Activated CD4-positive, alpha-beta T cell treated with anti-CD3 and anti-CD28 coated beads, Interleukin-2, amount 50 U/mL, for 16 hours (primary cell): ENCODE data around the gene CYP4F12.
"Not testable (repeated sequence)": the region's sequence is repeated elsewhere in the genome, so short reads cannot be mapped to it uniquely, and the experiment has no call there.

Source experiments
- DNase-seq: peaks from one replicate; pipeline ENCODE4 v3.0.0-alpha.2; 2020

Gene CYP4F12

GRCh38 chr19:15651791-15652190 is 21.1 kb upstream of the CYP4F12 start:
- DNase-seq, result no peak

GRCh38 chr19:15652559-15653278 is 20.2 kb upstream of the CYP4F12 start:
- no peak for DNase-seq

- DNase-seq, result no peak
Observed at GRCh38 chr19:15656467-15656866, 16.4 kb upstream of the CYP4F12 start.

GRCh38 chr19:15663247-15663646 is 9.6 kb upstream of the CYP4F12 start:
- no peak for DNase-seq

GRCh38 chr19:15666186-15666585 is 6.7 kb upstream of the CYP4F12 start:
- no peak for DNase-seq

GRCh38 chr19:15666883-15667282 is 6.0 kb upstream of the CYP4F12 start:
- no peak for DNase-seq

GRCh38 chr19:15669440-15669839 is 3.4 kb upstream of the CYP4F12 start:
- no peak for DNase-seq

GRCh38 chr19:15669891-15670290 is 3.0 kb upstream of the CYP4F12 start:
- DNase-seq, result no peak

- DNase-seq, result no peak
Observed at GRCh38 chr19:15671237-15671821, 1.6 kb upstream of the CYP4F12 start.

- DNase-seq, result no peak
Observed at GRCh38 chr19:15671891-15672579, 852 bp upstream of the CYP4F12 start.

GRCh38 chr19:15673176-15673654 is 328 bp downstream of the CYP4F12 start:
- DNase-seq, result no peak

- no peak for DNase-seq
Observed at GRCh38 chr19:15675560-15675959, 2.7 kb downstream of the CYP4F12 start.

GRCh38 chr19:15679089-15679488 is 6.2 kb downstream of the CYP4F12 start:
- DNase-seq, result no peak

GRCh38 chr19:15679865-15680264 is 7.0 kb downstream of the CYP4F12 start:
- not testable (repeated sequence) for DNase-seq

- no peak for DNase-seq
Observed at GRCh38 chr19:15680478-15681322, 7.8 kb downstream of the CYP4F12 start.

- no peak for DNase-seq
Observed at GRCh38 chr19:15683411-15683810, 10.5 kb downstream of the CYP4F12 start.

- no peak for DNase-seq
Observed at GRCh38 chr19:15684828-15685227, 11.9 kb downstream of the CYP4F12 start.

GRCh38 chr19:15696654-15697194 is 23.8 kb downstream of the CYP4F12 start:
- DNase-seq, result no peak

- DNase-seq, result no peak
Observed at GRCh38 chr19:15701757-15702533, 29.1 kb downstream of the CYP4F12 start.

- DNase-seq, result peak; percentile 9
Observed at GRCh38 chr19:15702534-15702930, 29.6 kb downstream of the CYP4F12 start.

- DNase-seq, result no peak
Observed at GRCh38 chr19:15714638-15715037, 41.8 kb downstream of the CYP4F12 start.

GRCh38 chr19:15715642-15716041 is 42.8 kb downstream of the CYP4F12 start:
- DNase-seq, result no peak
